Nephron (organoid): ENCODE results near the gene MTRFR.

ENCODE experiments used
- H3K27ac Mint-ChIP-seq, 3 experiments: 2 replicates each; pipeline ENCODE4 v1.8.0; 2020; ENCODE audit warnings: mixed read lengths in 3 of 3, mild to moderate bottlenecking in 2 of 3, moderate library complexity in 1 of 3
- H3K27me3 Mint-ChIP-seq: 2 replicates; pipeline ENCODE4 v1.8.0; 2021; ENCODE audit warnings: low read depth, mild to moderate bottlenecking, moderate library complexity, mixed read lengths
- H3K36me3 Mint-ChIP-seq: 2 replicates; pipeline ENCODE4 v1.8.0; 2020; ENCODE audit warnings: low read depth, mixed read lengths
- H3K4me1 Mint-ChIP-seq: 2 replicates; pipeline ENCODE4 v1.8.0; 2020; ENCODE audit warnings: mixed read lengths
- H3K4me3 Mint-ChIP-seq, 3 experiments: 2 replicates each; pipeline ENCODE4 v1.8.0; 2020; ENCODE audit warnings: mild to moderate bottlenecking in 3 of 3, mixed read lengths in 3 of 3, moderate library complexity in 2 of 3
- H3K9me3 Mint-ChIP-seq: 2 replicates; pipeline ENCODE4 v1.8.0; 2020; ENCODE audit warnings: mixed read lengths
- TF ChIP-seq, protein P1 (sequence below), 3 experiments: fragments of 200-600 bp; sonication (generic); IDR thresholded peaks; one replicate each; pipeline ENCODE4 v1.5.0; 2021; ENCODE audit warnings: antibody characterized with exemption in 3 of 3; ENCODE audit not compliant: unreplicated experiment in 3 of 3

The MTRFR gene

DNA sequence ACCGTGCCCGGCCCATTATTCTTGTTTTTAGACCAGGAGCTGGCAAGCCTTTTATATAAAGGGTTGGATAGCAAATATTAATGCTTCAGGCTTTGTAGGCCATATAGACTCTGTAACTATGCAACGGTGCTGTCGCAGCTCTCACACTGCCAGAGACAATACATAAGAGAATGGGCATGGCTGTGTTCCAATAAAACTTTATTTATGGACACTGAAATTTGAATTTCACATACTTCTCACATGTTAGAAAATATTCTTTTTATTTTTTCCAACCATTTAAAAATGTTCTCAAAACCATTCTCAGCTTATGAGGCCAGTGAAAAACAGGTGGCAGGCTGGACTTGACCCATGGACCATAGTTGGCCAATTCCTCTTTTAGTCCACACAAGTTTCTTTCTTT, 51.4 kb downstream of the MTRFR start:
- TF ChIP-seq, protein P1, sequence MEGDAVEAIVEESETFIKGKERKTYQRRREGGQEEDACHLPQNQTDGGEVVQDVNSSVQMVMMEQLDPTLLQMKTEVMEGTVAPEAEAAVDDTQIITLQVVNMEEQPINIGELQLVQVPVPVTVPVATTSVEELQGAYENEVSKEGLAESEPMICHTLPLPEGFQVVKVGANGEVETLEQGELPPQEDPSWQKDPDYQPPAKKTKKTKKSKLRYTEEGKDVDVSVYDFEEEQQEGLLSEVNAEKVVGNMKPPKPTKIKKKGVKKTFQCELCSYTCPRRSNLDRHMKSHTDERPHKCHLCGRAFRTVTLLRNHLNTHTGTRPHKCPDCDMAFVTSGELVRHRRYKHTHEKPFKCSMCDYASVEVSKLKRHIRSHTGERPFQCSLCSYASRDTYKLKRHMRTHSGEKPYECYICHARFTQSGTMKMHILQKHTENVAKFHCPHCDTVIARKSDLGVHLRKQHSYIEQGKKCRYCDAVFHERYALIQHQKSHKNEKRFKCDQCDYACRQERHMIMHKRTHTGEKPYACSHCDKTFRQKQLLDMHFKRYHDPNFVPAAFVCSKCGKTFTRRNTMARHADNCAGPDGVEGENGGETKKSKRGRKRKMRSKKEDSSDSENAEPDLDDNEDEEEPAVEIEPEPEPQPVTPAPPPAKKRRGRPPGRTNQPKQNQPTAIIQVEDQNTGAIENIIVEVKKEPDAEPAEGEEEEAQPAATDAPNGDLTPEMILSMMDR (IDR thresholded peaks at IDR 0.05; ENCODE audit: unreplicated experiment in 3 of 3): no peak
- H3K27ac Mint-ChIP-seq: no peak overlapping the region
- H3K4me1 Mint-ChIP-seq: no peaks in the 10 kb centered on the region
- H3K9me3 Mint-ChIP-seq: no peaks in the 10 kb centered on the region
- peaks cover 3% of the 10 kb centered on the region for H3K27me3 Mint-ChIP-seq
- peaks cover 12% of the 10 kb centered on the region for H3K36me3 Mint-ChIP-seq
- H3K4me3 Mint-ChIP-seq: no peak overlapping the region

DNA sequence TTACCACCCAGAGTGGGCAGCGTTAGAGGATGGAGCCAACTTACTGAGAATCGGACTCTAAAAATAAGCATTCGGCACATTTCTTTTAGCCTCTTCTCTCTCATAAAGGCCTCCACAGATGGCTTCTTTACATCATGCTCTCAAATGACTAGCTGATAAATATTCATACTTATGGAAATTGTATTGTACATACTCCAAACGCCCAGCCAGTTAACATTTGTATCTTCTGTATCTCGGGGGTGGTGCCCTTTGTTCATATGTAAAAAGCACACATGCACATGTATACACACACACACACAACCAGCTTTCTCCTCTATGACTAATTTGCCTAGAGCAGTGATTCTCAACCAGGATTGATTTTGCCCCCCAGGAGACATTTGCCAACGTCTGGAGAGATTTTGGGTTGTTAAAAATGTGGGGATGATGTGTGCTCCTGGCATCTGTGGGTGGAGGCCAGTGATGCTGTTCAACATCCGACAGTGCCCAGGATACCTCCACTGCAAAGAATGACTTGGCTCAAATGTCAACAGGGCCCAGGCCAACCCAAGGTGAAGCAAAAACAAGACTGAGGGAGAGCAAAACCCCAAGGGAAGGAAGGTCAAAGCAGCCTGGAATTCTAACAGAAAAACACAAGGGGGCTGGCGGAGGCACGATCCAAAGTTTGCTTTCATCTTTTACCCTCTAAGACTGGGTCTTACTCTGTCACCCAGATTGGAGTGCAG, 53.6 kb downstream of the MTRFR start:
- Mint-ChIP-seq H3K9me3 (no peaks in the 10 kb centered on the region), H3K4me1 (no peaks in the 10 kb centered on the region), H3K4me3 (no peak overlapping the region), H3K36me3 (peaks cover 26% of the 10 kb centered on the region), H3K27me3 (peaks cover 3% of the 10 kb centered on the region), H3K27ac (no peak overlapping the region)
- TF ChIP-seq, protein P1 (IDR thresholded peaks at IDR 0.05; ENCODE audit: unreplicated experiment in 3 of 3): no peak

DNA sequence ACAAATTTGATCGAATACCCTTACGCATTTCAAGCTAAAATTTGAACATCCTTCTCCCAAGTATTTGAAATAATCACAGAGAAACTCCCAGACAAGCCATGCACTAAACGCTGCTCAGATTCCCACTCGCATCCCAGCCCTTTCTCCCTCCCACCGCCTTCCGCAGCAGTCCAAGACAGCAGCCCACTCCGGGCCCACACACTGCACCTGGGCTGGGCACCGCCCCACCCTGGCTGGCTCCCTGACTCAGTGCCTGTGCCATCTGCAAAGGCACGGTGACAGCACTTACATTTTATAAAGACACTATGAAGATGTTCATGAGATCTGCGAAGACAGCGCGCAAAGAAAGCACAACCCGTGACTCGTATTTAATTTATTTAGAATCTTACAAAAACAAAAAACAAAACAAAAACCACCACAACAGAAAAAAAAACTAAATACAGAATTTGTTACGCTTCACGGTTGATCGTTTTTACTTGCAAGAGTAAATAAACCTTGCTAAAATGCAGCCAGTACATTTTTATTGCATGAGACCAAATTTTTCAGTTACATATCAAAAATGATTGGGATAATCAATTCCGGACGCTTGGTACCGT, 55.6 kb downstream of the MTRFR start:
- H3K36me3 Mint-ChIP-seq: peaks cover 32% of the 10 kb centered on the region
- H3K9me3 Mint-ChIP-seq: no peaks in the 10 kb centered on the region
- H3K27ac Mint-ChIP-seq: no peak overlapping the region
- H3K4me1 Mint-ChIP-seq: no peaks in the 10 kb centered on the region
- no peak overlapping the region for H3K4me3 Mint-ChIP-seq
- H3K27me3 Mint-ChIP-seq: no peaks in the 10 kb centered on the region
- TF ChIP-seq, protein P1 (IDR thresholded peaks at IDR 0.05; ENCODE audit: unreplicated experiment in 3 of 3): no peak

- Mint-ChIP-seq H3K27ac (no peak overlapping the region), H3K27me3 (no peaks in the 10 kb centered on the region), H3K36me3 (peaks cover 42% of the 10 kb centered on the region), H3K4me1 (no peaks in the 10 kb centered on the region), H3K4me3 (no peak overlapping the region), H3K9me3 (no peaks in the 10 kb centered on the region)
- TF ChIP-seq, protein P1 (IDR thresholded peaks at IDR 0.05; ENCODE audit: unreplicated experiment in 3 of 3): no peak
These were observed 56.7 kb downstream of the MTRFR start for GRCh38 chr12:123289911-123290310.

DNA sequence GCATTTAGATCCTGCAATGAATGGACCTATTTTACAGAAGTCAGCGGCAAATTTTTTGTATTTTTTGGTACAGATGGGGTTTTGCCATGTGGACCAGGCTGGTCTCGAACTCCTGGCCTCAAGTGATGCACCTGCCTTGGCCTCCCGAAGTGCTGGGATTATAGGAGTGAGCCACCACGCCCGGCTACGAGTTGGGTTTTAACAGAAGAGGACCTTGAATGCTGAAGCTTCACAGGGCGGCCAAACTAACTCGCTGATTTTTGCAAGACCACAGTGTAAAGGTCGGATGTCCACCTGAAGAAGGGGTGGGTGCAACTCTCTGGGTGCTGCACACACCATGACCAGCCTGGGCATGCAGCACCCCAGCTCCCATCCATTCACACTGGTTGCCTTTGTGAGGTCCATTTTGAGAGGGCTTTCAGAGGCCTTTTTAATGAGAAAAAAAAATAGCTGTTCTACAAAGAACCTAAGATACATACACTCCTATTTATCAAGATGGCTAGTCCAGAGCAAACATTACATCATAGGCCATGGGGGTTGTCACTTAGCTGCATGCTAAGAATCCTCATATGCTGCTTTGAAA, 60.0 kb downstream of the MTRFR start:
- TF ChIP-seq, protein P1 (IDR thresholded peaks at IDR 0.05; ENCODE audit: unreplicated experiment in 3 of 3): no peak
- Mint-ChIP-seq H3K4me3 (no peak overlapping the region), H3K36me3 (peaks cover 66% of the 10 kb centered on the region), H3K27ac (no peak overlapping the region), H3K9me3 (no peaks in the 10 kb centered on the region), H3K27me3 (no peaks in the 10 kb centered on the region), H3K4me1 (no peaks in the 10 kb centered on the region)
